MM.1S (cell line): ENCODE data around the gene AP1G1.

Experiments
- EZH2 ChIP-seq: fragments of 300-600 bp; sonication (generic); optimal IDR thresholded peaks from 2 replicates; pipeline ENCODE3; 2017; ENCODE audit warnings: low read depth, mild to moderate bottlenecking, antibody characterized with exemption, low read length, mixed read lengths
- EZH2phosphoT487 ChIP-seq: fragments of 300-600 bp; sonication (generic); IDR thresholded peaks from 2 replicates; pipeline ENCODE4 v1.6.1; 2018; ENCODE audit warnings: antibody characterized with exemption, low read length
- TF ChIP-seq, protein P1 (sequence below): fragments of 300-600 bp; sonication (generic); IDR thresholded peaks from 2 replicates; pipeline ENCODE4 v1.5.1; 2016; ENCODE audit warnings: antibody characterized with exemption, low read length, mixed read lengths

DNA sequence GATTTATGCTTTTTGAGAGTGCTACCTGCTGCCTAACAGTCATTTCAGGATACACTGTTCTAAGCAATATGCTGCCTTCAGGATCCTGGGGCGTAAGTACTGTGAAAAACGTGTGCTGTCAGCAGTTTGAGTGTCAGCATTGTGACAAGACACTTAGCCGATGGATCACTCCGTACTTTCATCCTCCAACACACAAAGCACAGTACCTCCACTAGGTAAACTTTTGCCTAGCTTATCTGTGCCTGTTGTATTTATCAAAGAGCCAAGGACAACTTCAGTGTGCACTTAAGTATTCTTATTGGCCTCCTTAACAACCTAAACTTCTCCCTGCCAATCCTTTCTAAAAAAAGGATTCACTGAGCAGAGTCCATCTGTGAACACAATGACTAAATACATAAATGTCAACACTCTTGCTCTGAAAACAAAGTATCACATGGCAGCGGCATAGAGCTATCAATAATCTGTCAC lies 50.3 kb downstream of the AP1G1 start:
- TF ChIP-seq, protein P1, sequence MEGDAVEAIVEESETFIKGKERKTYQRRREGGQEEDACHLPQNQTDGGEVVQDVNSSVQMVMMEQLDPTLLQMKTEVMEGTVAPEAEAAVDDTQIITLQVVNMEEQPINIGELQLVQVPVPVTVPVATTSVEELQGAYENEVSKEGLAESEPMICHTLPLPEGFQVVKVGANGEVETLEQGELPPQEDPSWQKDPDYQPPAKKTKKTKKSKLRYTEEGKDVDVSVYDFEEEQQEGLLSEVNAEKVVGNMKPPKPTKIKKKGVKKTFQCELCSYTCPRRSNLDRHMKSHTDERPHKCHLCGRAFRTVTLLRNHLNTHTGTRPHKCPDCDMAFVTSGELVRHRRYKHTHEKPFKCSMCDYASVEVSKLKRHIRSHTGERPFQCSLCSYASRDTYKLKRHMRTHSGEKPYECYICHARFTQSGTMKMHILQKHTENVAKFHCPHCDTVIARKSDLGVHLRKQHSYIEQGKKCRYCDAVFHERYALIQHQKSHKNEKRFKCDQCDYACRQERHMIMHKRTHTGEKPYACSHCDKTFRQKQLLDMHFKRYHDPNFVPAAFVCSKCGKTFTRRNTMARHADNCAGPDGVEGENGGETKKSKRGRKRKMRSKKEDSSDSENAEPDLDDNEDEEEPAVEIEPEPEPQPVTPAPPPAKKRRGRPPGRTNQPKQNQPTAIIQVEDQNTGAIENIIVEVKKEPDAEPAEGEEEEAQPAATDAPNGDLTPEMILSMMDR, result no peak
- TF ChIP-seq EZH2, result no peak
- TF ChIP-seq EZH2phosphoT487, result no peak
